IMR-90 (cell line): ENCODE results near the gene PGC. TPM values are rescaled to one million over a fixed set of nuclear protein-coding genes. Genes with fewer than 3 reads are reported as not detected.

ENCODE experiments used
- ATAC-seq: fragments of 200-7000 bp; cut with Tn5 transposase; 2 replicates; pipeline ENCODE4 v1.9.1; 2020; ENCODE audit warnings: low read depth, mild to moderate bottlenecking, moderate library complexity
- BruUV-seq: library from RNA; stranded (reverse); fragments of 400-500 nt; replicated peaks from 2 replicates; lab custom pipeline; 2021; lab: Mats Ljungman, UMichigan
- CTCF ChIA-PET: fragments of 300-600 bp; formaldehyde crosslinking; extraction: SDS; loops from one replicate; lab custom pipeline; 2021; ENCODE audit warnings: antibody characterized with exemption; lab: Yijun Ruan, JAX
- POLR2A ChIA-PET: fragments of 300-600 bp; sonication (Branson Sonifier 250); formaldehyde crosslinking; loops from one replicate; lab custom pipeline; 2022; ENCODE audit warnings: antibody characterized with exemption; ENCODE audit not compliant: unreplicated experiment; lab: Charles Lee
- DNase-seq: peaks from one replicate; pipeline ENCODE4 v3.0.0; 2013
- H2AFZ ChIP-seq: replicated peaks from 2 replicates; pipeline ENCODE3; 2013; ENCODE audit warnings: low read length, mild to moderate bottlenecking; ENCODE audit not compliant: poor library complexity
- H2AK5ac ChIP-seq: 2 replicates; pipeline ENCODE4 v1.6.1; 2013; ENCODE audit warnings: low read depth, low read length, inconsistent platforms
- H2AK9ac ChIP-seq: replicated peaks from 2 replicates; pipeline ENCODE3; 2013; ENCODE audit warnings: mild to moderate bottlenecking, low read depth, low read length, moderate library complexity; ENCODE audit not compliant: poor library complexity
- H2BK120ac ChIP-seq: 2 replicates; pipeline ENCODE4 v1.6.1; 2013; ENCODE audit warnings: low read depth, low read length, inconsistent platforms
- H2BK15ac ChIP-seq: 3 replicates; pipeline ENCODE4 v1.6.1; 2013; ENCODE audit warnings: low read depth, low read length, inconsistent platforms
- H2BK20ac ChIP-seq: 2 replicates; pipeline ENCODE4 v1.6.1; 2013; ENCODE audit warnings: low read depth, mild to moderate bottlenecking, inconsistent platforms, low read length, moderate library complexity
- H2BK5ac ChIP-seq: 2 replicates; pipeline ENCODE4 v1.6.1; 2013; ENCODE audit warnings: mild to moderate bottlenecking, low read depth, low read length, inconsistent platforms; ENCODE audit not compliant: poor library complexity, severe bottlenecking
- H3K14ac ChIP-seq: replicated peaks from 2 replicates; pipeline ENCODE4 v1.6.1; 2013; ENCODE audit warnings: low read depth, low read length, inconsistent platforms
- H3K18ac ChIP-seq: 2 replicates; pipeline ENCODE4 v1.6.1; 2013; ENCODE audit warnings: low read depth, low read length, control low read depth
- H3K23ac ChIP-seq: 2 replicates; pipeline ENCODE4 v1.6.1; 2013; ENCODE audit warnings: low read depth, low read length, inconsistent platforms
- H3K27ac ChIP-seq: 2 replicates; pipeline ENCODE4 v1.5.1; 2013; ENCODE audit warnings: mild to moderate bottlenecking, control low read depth, low read length; ENCODE audit not compliant: insufficient read depth
- H3K27me3 ChIP-seq: 2 replicates; pipeline ENCODE4 v1.6.1; 2013; ENCODE audit warnings: low read length; ENCODE audit not compliant: control insufficient read depth, insufficient read depth
- H3K36me3 ChIP-seq: 2 replicates; pipeline ENCODE4 v1.6.1; 2013; ENCODE audit warnings: low read length, mixed read lengths; ENCODE audit not compliant: control insufficient read depth, insufficient read depth
- H3K4ac ChIP-seq: 2 replicates; pipeline ENCODE4 v1.6.1; 2013; ENCODE audit warnings: low read depth, low read length, inconsistent platforms
- H3K4me1 ChIP-seq: 2 replicates; pipeline ENCODE4 v1.6.1; 2013; ENCODE audit warnings: low read length, mixed read lengths; ENCODE audit not compliant: control insufficient read depth, insufficient read depth
- H3K4me2 ChIP-seq: 2 replicates; pipeline ENCODE4 v1.6.1; 2013; ENCODE audit warnings: low read depth, mild to moderate bottlenecking, control low read depth, low read length, moderate library complexity
- H3K4me3 ChIP-seq: 2 replicates; pipeline ENCODE4 v1.5.1; 2013; ENCODE audit warnings: low read depth, mild to moderate bottlenecking, control low read depth, low read length, moderate library complexity; ENCODE audit not compliant: insufficient read depth
- H3K56ac ChIP-seq: 2 replicates; pipeline ENCODE4 v1.6.1; 2013; ENCODE audit warnings: low read length, inconsistent platforms; ENCODE audit not compliant: insufficient read depth; ENCODE audit errors: extremely low read depth
- H3K79me1 ChIP-seq, 2 experiments: 2 replicates each; pipeline ENCODE4 v1.6.1; 2013; ENCODE audit warnings: low read length in 2 of 2, inconsistent platforms in 1 of 2, low read depth in 1 of 2
- H3K9ac ChIP-seq: 2 replicates; pipeline ENCODE4 v1.6.1; 2013; ENCODE audit warnings: low read depth, low read length, control low read depth
- H3K9me1 ChIP-seq: 2 replicates; pipeline ENCODE4 v1.6.1; 2013; ENCODE audit warnings: low read length, inconsistent platforms; ENCODE audit not compliant: insufficient read depth
- H3K9me3 ChIP-seq: 2 replicates; pipeline ENCODE4 v1.6.1; 2013; ENCODE audit warnings: low read length; ENCODE audit not compliant: control insufficient read depth, insufficient read depth
- H4K20me1 ChIP-seq: 2 replicates; pipeline ENCODE4 v1.6.1; 2013; ENCODE audit warnings: low read length, inconsistent platforms; ENCODE audit not compliant: insufficient read depth
- H4K5ac ChIP-seq: 2 replicates; pipeline ENCODE4 v1.6.1; 2013; ENCODE audit warnings: mild to moderate bottlenecking, low read depth, low read length, control low read depth
- H4K8ac ChIP-seq, 2 experiments: 2 replicates each; pipeline ENCODE4 v1.6.1; 2013; ENCODE audit warnings: low read depth in 2 of 2, low read length in 2 of 2, control low read depth in 1 of 2, inconsistent platforms in 1 of 2
- H4K91ac ChIP-seq: 2 replicates; pipeline ENCODE4 v1.6.1; 2013; ENCODE audit warnings: low read depth, low read length, inconsistent platforms; ENCODE audit not compliant: insufficient read depth
- BHLHE40 ChIP-seq: fragments of 150-350 bp; IDR thresholded peaks from 2 replicates; pipeline ENCODE4 v1.6.1; 2016; ENCODE audit warnings: mild to moderate bottlenecking, low read depth, low read length
- CEBPB ChIP-seq: IDR thresholded peaks from 2 replicates; pipeline ENCODE4 v1.6.1; 2012; ENCODE audit warnings: low read depth, low read length, improper control_type of control experiment
- CHD1 ChIP-seq: IDR thresholded peaks from 2 replicates; pipeline ENCODE4 v1.6.1; 2012; ENCODE audit warnings: low read depth, low read length, improper control_type of control experiment
- CTCF ChIP-seq: conservative IDR thresholded peaks from 2 replicates; pipeline ENCODE4 v1.5.1; 2012; ENCODE audit warnings: mild to moderate bottlenecking, low read depth, low read length, improper control_type of control experiment
- MAFK ChIP-seq: IDR thresholded peaks from 2 replicates; pipeline ENCODE4 v1.6.1; 2012; ENCODE audit warnings: low read depth, low read length, improper control_type of control experiment
- NFE2L2 ChIP-seq: fragments of 150-350 bp; IDR thresholded peaks from 2 replicates; pipeline ENCODE4 v1.6.1; 2016; ENCODE audit warnings: low read depth, mild to moderate bottlenecking, low read length
- RCOR1 ChIP-seq: IDR thresholded peaks from 2 replicates; pipeline ENCODE4 v1.6.1; 2012; ENCODE audit warnings: mild to moderate bottlenecking, low read length, improper control_type of control experiment; ENCODE audit not compliant: insufficient replicate concordance
- RFX5 ChIP-seq: IDR thresholded peaks from 2 replicates; pipeline ENCODE4 v1.8.0; 2012; ENCODE audit warnings: low read depth, mild to moderate bottlenecking, low read length, moderate library complexity
- SMC3 ChIP-seq: fragments of 150-350 bp; IDR thresholded peaks from 2 replicates; pipeline ENCODE4 v1.6.1; 2016; ENCODE audit warnings: low read depth, mild to moderate bottlenecking, antibody characterized with exemption, low read length, moderate library complexity
- WGBS, 2 experiments: methylation state at CpG; one replicate each; pipeline versions ENCODE4 v1.1.5 to v1.1.7; 2013; ENCODE audit warnings: missing lambda C conversion rate in 2 of 2; ENCODE audit not compliant: insufficient read length in 1 of 2; ENCODE audit errors: extremely low coverage in 2 of 2; 5-methylcytosine and 5-hydroxymethylcytosine counted together
- dilution Hi-C: fragments of 300-500 bp; cut with HindIII; formaldehyde crosslinking; loops from one replicate; pipeline ENCODE4 v1.14.3; 2018; ENCODE audit warnings: low sequenced_read_pairs; ENCODE audit not compliant: unreplicated experiment
- in situ Hi-C: fragments of 300-500 bp; cut with MboI; formaldehyde crosslinking; loops from 3 replicates; pipeline ENCODE4 v1.14.3; 2019; ENCODE audit warnings: low sequenced_read_pairs, inconsistent platforms, mixed read lengths
- intact Hi-C: fragments of 100-400 bp; cut with micrococcal nuclease; formaldehyde crosslinking; loops from 2 replicates; pipeline ENCODE4 v1.10.0; 2022
- polyA plus RNA-seq, 3 experiments: library from polyadenylated mRNA; depleted of rRNA; stranded (reverse); fragments of >200 nt; gene quantifications; 2 replicates each; pipeline ENCODE4 v1.2.3, GENCODE V29; 2012; ENCODE audit warnings: low replicate concordance in 1 of 3
- total RNA-seq: library from RNA; depleted of rRNA; stranded (reverse); fragments of >200 nt; gene quantifications from 2 replicates; pipeline ENCODE4 v1.2.3, GENCODE V29; 2012
- TF ChIP-seq, protein P1 (sequence below): fragments of 150-350 bp; IDR thresholded peaks from 2 replicates; pipeline ENCODE4 v1.6.1; 2017; ENCODE audit warnings: mild to moderate bottlenecking, antibody characterized with exemption, low read length, low read depth

PGC gene
- total and polyA plus RNA-seq, 2 of the 4 experiments (the other 2 are of a cell fraction): not detected

- POLR2A ChIA-PET: no interaction called here
- no peak overlapping the region for H3K9ac ChIP-seq
- peaks cover 23% of the 10 kb centered on the region for H3K36me3 ChIP-seq
- H3K18ac ChIP-seq: no peak overlapping the region
- in situ Hi-C loops: no loop called here
- no TSS peak for BruUV-seq
- H3K4me3 ChIP-seq: no peak overlapping the region
- TF ChIP-seq RFX5 (no peak), CEBPB (no peak), MAFK (no peak), NFE2L2 (no peak), RCOR1 (no peak), CTCF (no peak), BHLHE40 (no peak), SMC3 (no peak), CHD1 (no peak)
- TF ChIP-seq, protein P1, sequence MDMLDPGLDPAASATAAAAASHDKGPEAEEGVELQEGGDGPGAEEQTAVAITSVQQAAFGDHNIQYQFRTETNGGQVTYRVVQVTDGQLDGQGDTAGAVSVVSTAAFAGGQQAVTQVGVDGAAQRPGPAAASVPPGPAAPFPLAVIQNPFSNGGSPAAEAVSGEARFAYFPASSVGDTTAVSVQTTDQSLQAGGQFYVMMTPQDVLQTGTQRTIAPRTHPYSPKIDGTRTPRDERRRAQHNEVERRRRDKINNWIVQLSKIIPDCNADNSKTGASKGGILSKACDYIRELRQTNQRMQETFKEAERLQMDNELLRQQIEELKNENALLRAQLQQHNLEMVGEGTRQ: no peak
- no CpG with 5 or more reads among the region's 2 CpGs for WGBS, 2 experiments
- H2BK5ac ChIP-seq: no peak overlapping the region
- dilution Hi-C loops: no loop called here
- no peak overlapping the region for H2BK20ac ChIP-seq
- H2AK5ac ChIP-seq: no peak overlapping the region
- no peaks in the 10 kb centered on the region; the same call in 1 of the 2 replicates for H3K4me1 ChIP-seq
- H2BK120ac ChIP-seq: no peak overlapping the region
- no peak overlapping the region for H2AK9ac ChIP-seq
- H4K5ac ChIP-seq: no peak overlapping the region
- no peak overlapping the region for H3K56ac ChIP-seq
- H3K14ac ChIP-seq: no peak overlapping the region
- peaks cover 0 to 13% of the 10 kb centered on the region in 2 experiments; a peak in 2 of 4 replicates for H3K79me1 ChIP-seq
- ATAC-seq (no peak), DNase-seq (no peak)
- CTCF ChIA-PET: no interaction called here
- H4K91ac ChIP-seq: no peak overlapping the region
- no peak overlapping the region for H4K8ac ChIP-seq
- H2BK15ac ChIP-seq: no peak overlapping the region
- no peak overlapping the region for H2AFZ ChIP-seq
- H3K23ac ChIP-seq: no peak overlapping the region
- no peaks in the 10 kb centered on the region for H3K9me3 ChIP-seq
- H3K27me3 ChIP-seq: no peaks in the 10 kb centered on the region
- no peak overlapping the region for H3K4me2 ChIP-seq
- H3K27ac ChIP-seq: no peak overlapping the region
- intact Hi-C loops: no loop called here
- no peaks in the 10 kb centered on the region for H4K20me1 ChIP-seq
- H3K9me1 ChIP-seq: no peaks in the 10 kb centered on the region
- no peak overlapping the region for H3K4ac ChIP-seq
These were observed 49.3 kb upstream of the PGC start for GRCh38 chr6:41796474-41796873.
